SJSA1 (cell line): ENCODE results near the gene BCL2L15. TPM values are rescaled to one million over a fixed set of nuclear protein-coding genes. Genes with fewer than 3 reads are reported as not detected.

Source experiments
- DNase-seq, 2 experiments: peaks; one replicate each; pipeline ENCODE4 v3.0.0-alpha.2; 2015 to 2020; ENCODE audit warnings: low spot score in 2 of 2, low read depth in 1 of 2
- H3K27ac ChIP-seq: fragments of 250-450 bp; sonication (Bioruptor Pico); 2 replicates; pipeline ENCODE4 v1.5.1; 2020; ENCODE audit warnings: mild to moderate bottlenecking, moderate library complexity
- H3K27me3 ChIP-seq: fragments of 250-450 bp; sonication (Bioruptor Pico); replicated peaks from 2 replicates; pipeline ENCODE4 v1.5.1; 2020; ENCODE audit warnings: mild to moderate bottlenecking, moderate library complexity
- H3K36me3 ChIP-seq: fragments of 250-450 bp; sonication (Bioruptor Pico); 2 replicates; pipeline ENCODE4 v1.5.1; 2020; ENCODE audit warnings: mild to moderate bottlenecking
- H3K4me1 ChIP-seq: fragments of 250-450 bp; sonication (Bioruptor Pico); replicated peaks from 2 replicates; pipeline ENCODE4 v1.6.1; 2021; ENCODE audit warnings: mild to moderate bottlenecking
- H3K4me3 ChIP-seq: fragments of 250-450 bp; sonication (Bioruptor Pico); 2 replicates; pipeline ENCODE4 v1.5.1; 2020; ENCODE audit warnings: mild to moderate bottlenecking
- H3K9me3 ChIP-seq: fragments of 250-450 bp; sonication (Bioruptor Pico); replicated peaks from 2 replicates; pipeline ENCODE4 v1.5.1; 2020; ENCODE audit warnings: mild to moderate bottlenecking
- total RNA-seq: library from RNA; depleted of rRNA; stranded (reverse); fragments of >200 nt; shearing (Covaris generic); gene quantifications from 2 replicates; pipeline ENCODE4 v1.2.3, GENCODE V29; 2014

The BCL2L15 gene
- total RNA-seq, 1 experiment from 2014 or later, result 0.13 TPM

GRCh38 chr1:113922957-113923356 is 35.6 kb upstream of the BCL2L15 start:
- Histone ChIP-seq H3K4me1 (peaks cover under 1% of the 10 kb centered on the region), H3K9me3 (no peaks in the 10 kb centered on the region), H3K27ac (no peak overlapping the region), H3K4me3 (no peak overlapping the region), H3K36me3 (no peaks in the 10 kb centered on the region), H3K27me3 (no peaks in the 10 kb centered on the region)
- DNase-seq, result no peak

GRCh38 chr1:113918243-113918642 is 30.9 kb upstream of the BCL2L15 start:
- Histone ChIP-seq H3K4me3 (no peak overlapping the region), H3K9me3 (no peaks in the 10 kb centered on the region), H3K36me3 (peaks cover 3% of the 10 kb centered on the region; the same call in 1 of the 2 replicates), H3K27ac (no peak overlapping the region), H3K27me3 (no peaks in the 10 kb centered on the region), H3K4me1 (no peaks in the 10 kb centered on the region)
- no peak for DNase-seq

- Histone ChIP-seq H3K9me3 (no peaks in the 10 kb centered on the region), H3K4me1 (no peaks in the 10 kb centered on the region), H3K27me3 (no peaks in the 10 kb centered on the region), H3K27ac (no peak overlapping the region), H3K36me3 (peaks cover 8% of the 10 kb centered on the region), H3K4me3 (no peak overlapping the region)
- DNase-seq, result no peak
These were observed 30.2 kb upstream of the BCL2L15 start for GRCh38 chr1:113917400-113918082.

- H3K27ac ChIP-seq, result no peak overlapping the region
- DNase-seq, result no peak
- peaks cover 14% of the 10 kb centered on the region for H3K36me3 ChIP-seq
- no peak overlapping the region for H3K4me3 ChIP-seq
- H3K4me1 ChIP-seq, result no peaks in the 10 kb centered on the region
- H3K27me3 ChIP-seq, result no peaks in the 10 kb centered on the region
- H3K9me3 ChIP-seq, result no peaks in the 10 kb centered on the region
These were observed 29.6 kb upstream of the BCL2L15 start for GRCh38 chr1:113916974-113917373.

GRCh38 chr1:113913887-113914664 is 26.7 kb upstream of the BCL2L15 start:
- no peak overlapping the region for H3K27ac ChIP-seq
- H3K36me3 ChIP-seq, result peaks cover 43% of the 10 kb centered on the region
- no peak for DNase-seq
- no peaks in the 10 kb centered on the region for H3K4me1 ChIP-seq
- no peak overlapping the region for H3K4me3 ChIP-seq
- no peaks in the 10 kb centered on the region for H3K27me3 ChIP-seq
- no peaks in the 10 kb centered on the region for H3K9me3 ChIP-seq

GRCh38 chr1:113913312-113913668 is 25.9 kb upstream of the BCL2L15 start:
- Histone ChIP-seq H3K4me1 (no peaks in the 10 kb centered on the region), H3K36me3 (peaks cover 51% of the 10 kb centered on the region), H3K27me3 (no peaks in the 10 kb centered on the region), H3K9me3 (no peaks in the 10 kb centered on the region), H3K27ac (no peak overlapping the region), H3K4me3 (no peak overlapping the region)
- no peak for DNase-seq

GRCh38 chr1:113912594-113913311 is 25.4 kb upstream of the BCL2L15 start:
- Histone ChIP-seq H3K36me3 (peaks cover 56% of the 10 kb centered on the region), H3K4me1 (no peaks in the 10 kb centered on the region), H3K4me3 (no peak overlapping the region), H3K27me3 (no peaks in the 10 kb centered on the region), H3K9me3 (no peaks in the 10 kb centered on the region), H3K27ac (no peak overlapping the region)
- DNase-seq, result no peak

- peak overlapping the region; percentile 28 for H3K27ac ChIP-seq
- H3K4me1 ChIP-seq, result peaks cover 15% of the 10 kb centered on the region
- peak overlapping the region; percentile 61 for H3K4me3 ChIP-seq
- H3K27me3 ChIP-seq, result no peaks in the 10 kb centered on the region
- no peak for DNase-seq
- H3K36me3 ChIP-seq, result peaks cover 57% of the 10 kb centered on the region
- no peaks in the 10 kb centered on the region for H3K9me3 ChIP-seq
These were observed 18.1 kb upstream of the BCL2L15 start for GRCh38 chr1:113905435-113905861.

GRCh38 chr1:113904674-113905434 is 17.5 kb upstream of the BCL2L15 start, which contains the start of the genes AP4B1 and DCLRE1B:
Gene AP4B1, minus strand, starts transcription at chr1:113904799. Its CDS starts 82 bp downstream, at chr1:113904717.
Gene DCLRE1B, plus strand, starts transcription at chr1:113905326. Its CDS starts 261 bp downstream, at chr1:113905587.
- Histone ChIP-seq H3K9me3 (no peaks in the 10 kb centered on the region), H3K36me3 (peaks cover 57% of the 10 kb centered on the region), H3K4me1 (peaks cover 15% of the 10 kb centered on the region), H3K4me3 (peak within 1 kb of the TSS; percentile 61), H3K27ac (peak within 1 kb of the TSS; percentile 62), H3K27me3 (no peaks in the 10 kb centered on the region)
- DNase-seq, result peak; percentile 100

GRCh38 chr1:113904293-113904673 is 16.9 kb upstream of the BCL2L15 start:
- Histone ChIP-seq H3K4me3 (peak overlapping the region; percentile 61), H3K9me3 (no peaks in the 10 kb centered on the region), H3K27me3 (no peaks in the 10 kb centered on the region), H3K36me3 (peaks cover 57% of the 10 kb centered on the region), H3K4me1 (peaks cover 15% of the 10 kb centered on the region), H3K27ac (peak overlapping the region; percentile 62)
- no peak for DNase-seq

GRCh38 chr1:113903501-113904292 is 16.3 kb upstream of the BCL2L15 start:
- peak in 1 of 2 experiments; percentile 23 for DNase-seq
- Histone ChIP-seq H3K4me3 (peak overlapping the region; percentile 61), H3K9me3 (no peaks in the 10 kb centered on the region), H3K36me3 (peaks cover 56% of the 10 kb centered on the region), H3K4me1 (peaks cover 15% of the 10 kb centered on the region), H3K27me3 (no peaks in the 10 kb centered on the region), H3K27ac (peak overlapping the region; percentile 62)

GRCh38 chr1:113901191-113901590 is 13.8 kb upstream of the BCL2L15 start:
- Histone ChIP-seq H3K36me3 (peaks cover 60% of the 10 kb centered on the region), H3K27me3 (no peaks in the 10 kb centered on the region), H3K9me3 (no peaks in the 10 kb centered on the region), H3K4me3 (no peak overlapping the region), H3K4me1 (peaks cover 11% of the 10 kb centered on the region), H3K27ac (no peak overlapping the region)
- no peak for DNase-seq
